ENCODE measurements around the gene MPL. TPM values are rescaled to one million over a fixed set of nuclear protein-coding genes. Genes with fewer than 3 reads are reported as not detected.

Gene MPL
- total and polyA plus RNA-seq, 4 donors = 0.18 to 0.52 (median 0.20) TPM; not detected in 1

DNA sequence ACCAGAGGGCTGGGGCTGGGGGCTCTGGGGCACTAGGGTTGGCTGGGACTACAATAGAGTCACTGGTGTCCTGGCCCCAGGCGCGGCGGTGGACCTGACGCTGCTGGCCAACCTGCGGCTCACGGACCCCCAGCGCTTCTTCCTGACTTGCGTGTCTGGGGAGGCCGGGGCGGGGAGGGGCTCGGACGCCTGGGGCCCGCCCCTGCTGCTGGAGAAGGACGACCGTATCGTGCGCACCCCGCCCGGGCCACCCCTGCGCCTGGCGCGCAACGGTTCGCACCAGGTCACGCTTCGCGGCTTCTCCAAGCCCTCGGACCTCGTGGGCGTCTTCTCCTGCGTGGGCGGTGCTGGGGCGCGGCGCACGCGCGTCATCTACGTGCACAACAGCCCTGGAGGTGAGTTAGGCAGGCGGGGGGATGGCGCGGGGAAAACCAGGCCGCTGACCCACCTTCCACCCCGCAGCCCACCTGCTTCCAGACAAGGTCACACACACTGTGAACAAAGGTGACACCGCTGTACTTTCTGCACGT is 32.8 kb upstream of the MPL start:
- Histone ChIP-seq H3K4me3 (ENCODE audit: low read length in 2 of 2) (no peak overlapping the region), H3K27ac (ENCODE audit: low read depth in 1 of 2, low read length in 2 of 2) (no peak overlapping the region), H3K36me3 (ENCODE audit: control insufficient read depth in 1 of 2, insufficient read depth in 2 of 2, low read length in 1 of 2) (no peaks in the 10 kb centered on the region), H3K4me1 (ENCODE audit: control insufficient read depth in 1 of 2, insufficient read depth in 2 of 2, low read length in 2 of 2) (no peaks in the 10 kb centered on the region), H3K27me3 (ENCODE audit: control insufficient read depth in 1 of 2, insufficient read depth in 2 of 2, low read length in 1 of 2) (no peaks in the 10 kb centered on the region), H3K9me3 (ENCODE audit: control insufficient read depth, low read length) (no peaks in the 10 kb centered on the region)
- 92 to 94% methylated on average over 45 to 46 of the region's 46 CpGs for WGBS, 2 donors
- DNase-seq (peak; percentile 40 to 73), ATAC-seq (ENCODE audit: low FRiP score) (no peak)
- intact Hi-C loops (cut with DNase I) = no loop called here

DNA sequence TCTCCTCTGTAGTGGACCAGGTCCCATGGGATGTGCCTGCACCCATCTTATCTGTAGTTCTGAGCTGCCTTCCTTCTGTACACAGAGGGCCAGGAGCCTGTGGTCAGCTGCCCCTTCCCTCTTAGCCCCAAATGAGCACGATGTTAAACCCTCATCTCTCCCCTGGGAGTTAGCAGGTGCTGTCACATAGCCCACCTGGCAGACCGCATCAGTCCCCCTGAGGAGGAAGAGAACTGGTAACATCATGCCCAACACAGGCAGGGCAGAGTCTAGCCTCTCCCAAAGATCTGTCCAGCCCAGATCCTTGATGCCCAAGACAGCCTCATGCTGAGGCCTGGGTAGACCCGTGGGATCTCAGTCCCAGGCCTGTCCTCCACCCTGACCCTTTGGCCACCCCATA is 32.2 kb upstream of the MPL start:
- H3K27me3 ChIP-seq (ENCODE audit: control insufficient read depth in 1 of 2, insufficient read depth in 2 of 2, low read length in 1 of 2) = no peaks in the 10 kb centered on the region
- 87 to 89% methylated on average over 3 of the region's 3 CpGs for WGBS, 2 donors
- DNase-seq (peak; percentile 17 to 34), ATAC-seq (ENCODE audit: low FRiP score) (no peak)
- H3K36me3 ChIP-seq (ENCODE audit: control insufficient read depth in 1 of 2, insufficient read depth in 2 of 2, low read length in 1 of 2) = no peaks in the 10 kb centered on the region
- H3K4me3 ChIP-seq (ENCODE audit: low read length in 2 of 2) = no peak overlapping the region
- no peaks in the 10 kb centered on the region for H3K9me3 ChIP-seq (ENCODE audit: control insufficient read depth, low read length)
- intact Hi-C loops (cut with DNase I) = no loop called here
- H3K4me1 ChIP-seq (ENCODE audit: control insufficient read depth in 1 of 2, insufficient read depth in 2 of 2, low read length in 2 of 2) = no peaks in the 10 kb centered on the region
- no peak overlapping the region for H3K27ac ChIP-seq (ENCODE audit: low read depth in 1 of 2, low read length in 2 of 2)

DNA sequence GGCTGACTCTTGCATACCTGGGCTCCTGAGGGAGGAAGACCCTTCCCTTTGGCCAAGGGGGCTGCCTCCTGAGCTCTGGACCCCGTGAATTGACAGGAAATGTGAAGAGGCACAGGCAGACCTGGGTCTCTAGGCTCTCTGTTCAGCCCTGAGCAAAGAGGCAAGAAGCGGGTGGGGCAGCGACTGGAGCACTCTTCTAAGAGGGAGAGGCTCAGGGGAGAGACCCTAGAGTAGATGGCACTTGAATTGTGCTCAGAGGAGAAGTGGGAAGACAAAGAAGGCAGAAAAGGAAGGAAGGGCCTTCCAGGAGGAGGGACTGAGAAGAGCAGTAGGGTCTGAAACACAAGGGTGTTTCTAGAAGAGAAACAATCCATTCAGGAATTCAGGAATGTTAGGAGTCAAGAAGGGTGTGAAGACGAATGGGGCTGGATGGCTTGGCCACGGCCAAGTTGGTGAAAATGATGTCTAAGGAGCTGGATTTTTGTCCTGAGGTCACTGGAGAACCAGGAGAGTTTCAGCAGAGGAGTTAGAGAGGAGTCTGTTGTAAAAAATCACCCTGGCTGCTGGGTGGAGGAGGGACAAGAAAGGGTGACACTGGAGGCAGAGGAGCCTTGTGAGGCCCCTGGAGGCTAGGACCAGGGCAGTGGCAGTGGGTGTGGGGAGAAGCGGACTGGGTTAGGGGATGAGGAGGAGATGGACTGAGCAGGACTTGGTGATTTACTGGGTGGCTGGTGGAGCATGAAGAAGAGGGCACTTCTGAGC is 31.5 kb upstream of the MPL start:
- intact Hi-C loops (cut with DNase I) = no loop called here
- Histone ChIP-seq H3K9me3 (ENCODE audit: control insufficient read depth, low read length) (no peaks in the 10 kb centered on the region), H3K27ac (ENCODE audit: low read depth in 1 of 2, low read length in 2 of 2) (no peak overlapping the region), H3K4me1 (ENCODE audit: control insufficient read depth in 1 of 2, insufficient read depth in 2 of 2, low read length in 2 of 2) (no peaks in the 10 kb centered on the region), H3K36me3 (ENCODE audit: control insufficient read depth in 1 of 2, insufficient read depth in 2 of 2, low read length in 1 of 2) (no peaks in the 10 kb centered on the region), H3K27me3 (ENCODE audit: control insufficient read depth in 1 of 2, insufficient read depth in 2 of 2, low read length in 1 of 2) (no peaks in the 10 kb centered on the region), H3K4me3 (ENCODE audit: low read length in 2 of 2) (no peak overlapping the region)
- no peak for ATAC-seq (ENCODE audit: low FRiP score)
- peak; percentile 22 to 23 for DNase-seq
- 89 to 90% methylated on average over 6 of the region's 6 CpGs for WGBS, 2 donors

DNA sequence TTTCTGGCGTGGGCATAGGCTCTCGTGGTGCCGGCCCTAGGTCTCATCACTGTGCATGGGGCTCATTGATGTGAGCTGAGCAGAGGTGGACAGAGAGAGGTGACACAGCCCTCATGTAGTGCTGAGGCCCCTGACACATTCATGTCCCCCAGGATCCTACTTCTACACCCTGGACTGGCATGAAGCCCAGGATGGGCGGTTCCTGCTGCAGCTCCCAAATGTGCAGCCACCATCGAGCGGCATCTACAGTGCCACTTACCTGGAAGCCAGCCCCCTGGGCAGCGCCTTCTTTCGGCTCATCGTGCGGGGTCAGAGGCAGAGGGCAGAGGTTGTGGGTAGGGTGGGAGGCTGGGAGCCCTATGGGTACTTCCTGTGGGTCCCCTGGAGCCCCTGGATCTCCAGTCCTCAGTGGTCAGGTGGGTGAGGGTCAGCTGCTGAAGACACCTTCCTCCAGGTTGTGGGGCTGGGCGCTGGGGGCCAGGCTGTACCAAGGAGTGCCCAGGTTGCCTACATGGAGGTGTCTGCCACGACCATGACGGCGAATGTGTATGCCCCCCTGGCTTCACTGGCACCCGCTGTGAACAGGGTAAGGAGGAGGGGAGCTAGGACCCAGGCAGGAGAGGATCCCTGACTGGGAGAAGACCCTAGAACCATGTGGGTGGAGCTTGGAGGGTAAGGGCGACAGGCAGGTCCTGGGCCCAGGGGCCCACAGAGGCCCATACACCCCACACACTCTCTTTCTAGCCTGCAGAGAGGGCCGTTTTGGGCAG is 30.7 kb upstream of the MPL start:
- Histone ChIP-seq H3K4me1 (ENCODE audit: control insufficient read depth in 1 of 2, insufficient read depth in 2 of 2, low read length in 2 of 2) (no peaks in the 10 kb centered on the region), H3K9me3 (ENCODE audit: control insufficient read depth, low read length) (no peaks in the 10 kb centered on the region), H3K27ac (ENCODE audit: low read depth in 1 of 2, low read length in 2 of 2) (no peak overlapping the region), H3K4me3 (ENCODE audit: low read length in 2 of 2) (no peak overlapping the region), H3K36me3 (ENCODE audit: control insufficient read depth in 1 of 2, insufficient read depth in 2 of 2, low read length in 1 of 2) (no peaks in the 10 kb centered on the region), H3K27me3 (ENCODE audit: control insufficient read depth in 1 of 2, insufficient read depth in 2 of 2, low read length in 1 of 2) (no peaks in the 10 kb centered on the region)
- DNase-seq (peak; percentile 44 to 64), ATAC-seq (ENCODE audit: low FRiP score) (no peak)
- 91% methylated on average over 17 of the region's 17 CpGs for WGBS, 2 donors
- intact Hi-C loops (cut with DNase I) = no loop called here

DNA sequence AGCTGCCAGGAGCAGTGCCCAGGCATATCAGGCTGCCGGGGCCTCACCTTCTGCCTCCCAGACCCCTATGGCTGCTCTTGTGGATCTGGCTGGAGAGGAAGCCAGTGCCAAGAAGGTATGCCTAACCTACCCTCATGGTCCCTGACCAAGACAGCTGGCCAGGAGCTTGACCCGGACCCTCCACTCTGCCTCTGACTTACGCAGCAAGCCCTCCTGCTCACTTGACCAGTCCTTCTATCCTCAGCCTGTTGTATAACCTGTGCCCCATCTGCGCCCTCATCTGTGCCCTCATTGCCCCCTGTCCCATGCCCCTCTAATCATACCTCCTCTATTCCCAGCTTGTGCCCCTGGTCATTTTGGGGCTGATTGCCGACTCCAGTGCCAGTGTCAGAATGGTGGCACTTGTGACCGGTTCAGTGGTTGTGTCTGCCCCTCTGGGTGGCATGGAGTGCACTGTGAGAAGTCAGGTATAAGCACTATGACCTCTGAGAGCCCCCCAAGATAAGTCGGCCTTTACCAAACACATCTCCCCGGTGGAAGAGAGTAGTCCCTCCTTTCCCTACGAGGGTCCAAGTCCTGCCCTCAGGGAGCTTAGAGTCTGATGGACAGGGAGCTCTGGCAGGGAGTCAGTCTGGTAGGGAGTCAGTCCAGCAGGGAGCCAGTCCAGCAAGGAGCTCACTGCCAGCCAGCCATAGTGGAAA is 30.0 kb upstream of the MPL start:
- ATAC-seq (ENCODE audit: low FRiP score) (no peak), DNase-seq (peak; percentile 30 to 47)
- H3K36me3 ChIP-seq (ENCODE audit: control insufficient read depth in 1 of 2, insufficient read depth in 2 of 2, low read length in 1 of 2) = no peaks in the 10 kb centered on the region
- 92 to 94% methylated on average over 9 of the region's 9 CpGs for WGBS, 2 donors
- H3K4me1 ChIP-seq (ENCODE audit: control insufficient read depth in 1 of 2, insufficient read depth in 2 of 2, low read length in 2 of 2) = no peaks in the 10 kb centered on the region
- H3K4me3 ChIP-seq (ENCODE audit: low read length in 2 of 2) = no peak overlapping the region
- intact Hi-C loops (cut with DNase I) = no loop called here
- H3K9me3 ChIP-seq (ENCODE audit: control insufficient read depth, low read length) = no peaks in the 10 kb centered on the region
- H3K27ac ChIP-seq (ENCODE audit: low read depth in 1 of 2, low read length in 2 of 2) = no peak overlapping the region
- H3K27me3 ChIP-seq (ENCODE audit: control insufficient read depth in 1 of 2, insufficient read depth in 2 of 2, low read length in 1 of 2) = no peaks in the 10 kb centered on the region

- Histone ChIP-seq H3K27me3 (ENCODE audit: control insufficient read depth in 1 of 2, insufficient read depth in 2 of 2, low read length in 1 of 2) (no peaks in the 10 kb centered on the region), H3K36me3 (ENCODE audit: control insufficient read depth in 1 of 2, insufficient read depth in 2 of 2, low read length in 1 of 2) (no peaks in the 10 kb centered on the region), H3K27ac (ENCODE audit: low read depth in 1 of 2, low read length in 2 of 2) (no peak overlapping the region), H3K9me3 (ENCODE audit: control insufficient read depth, low read length) (no peaks in the 10 kb centered on the region), H3K4me3 (ENCODE audit: low read length in 2 of 2) (no peak overlapping the region), H3K4me1 (ENCODE audit: control insufficient read depth in 1 of 2, insufficient read depth in 2 of 2, low read length in 2 of 2) (no peaks in the 10 kb centered on the region)
- peak; percentile 34 to 68 for DNase-seq
- intact Hi-C loops (cut with DNase I) = no loop called here
- ATAC-seq (ENCODE audit: low FRiP score) = no peak
- 93 to 95% methylated on average over 20 of the region's 20 CpGs for WGBS, 2 donors
These were observed 28.8 kb upstream of the MPL start for GRCh38 chr1:43308635-43309404.

GRCh38 chr1:43309405-43310025 is 28.1 kb upstream of the MPL start:
- Histone ChIP-seq H3K4me3 (ENCODE audit: low read length in 2 of 2) (no peak overlapping the region), H3K36me3 (ENCODE audit: control insufficient read depth in 1 of 2, insufficient read depth in 2 of 2, low read length in 1 of 2) (no peaks in the 10 kb centered on the region), H3K9me3 (ENCODE audit: control insufficient read depth, low read length) (no peaks in the 10 kb centered on the region), H3K27me3 (ENCODE audit: control insufficient read depth in 1 of 2, insufficient read depth in 2 of 2, low read length in 1 of 2) (no peaks in the 10 kb centered on the region), H3K27ac (ENCODE audit: low read depth in 1 of 2, low read length in 2 of 2) (no peak overlapping the region), H3K4me1 (ENCODE audit: control insufficient read depth in 1 of 2, insufficient read depth in 2 of 2, low read length in 2 of 2) (no peaks in the 10 kb centered on the region)
- WGBS, 2 donors = 92 to 93% methylated on average over 13 of the region's 13 CpGs
- DNase-seq (peak; percentile 40 to 59), ATAC-seq (ENCODE audit: low FRiP score) (no peak)
- intact Hi-C loops (cut with DNase I) = no loop called here

- WGBS, 2 donors = 92% methylated on average over 9 of the region's 9 CpGs
- intact Hi-C loops (cut with DNase I) = no loop called here
- Histone ChIP-seq H3K27me3 (ENCODE audit: control insufficient read depth in 1 of 2, insufficient read depth in 2 of 2, low read length in 1 of 2) (no peaks in the 10 kb centered on the region), H3K9me3 (ENCODE audit: control insufficient read depth, low read length) (no peaks in the 10 kb centered on the region), H3K4me3 (ENCODE audit: low read length in 2 of 2) (no peak overlapping the region), H3K4me1 (ENCODE audit: control insufficient read depth in 1 of 2, insufficient read depth in 2 of 2, low read length in 2 of 2) (no peaks in the 10 kb centered on the region), H3K36me3 (ENCODE audit: control insufficient read depth in 1 of 2, insufficient read depth in 2 of 2, low read length in 1 of 2) (no peaks in the 10 kb centered on the region), H3K27ac (ENCODE audit: low read depth in 1 of 2, low read length in 2 of 2) (no peak overlapping the region)
- DNase-seq (peak; percentile 37 to 55), ATAC-seq (ENCODE audit: low FRiP score) (no peak)
These were observed 26.1 kb upstream of the MPL start for GRCh38 chr1:43311521-43311920.
